ENCODE data around the gene PALM.

PALM gene

DNA sequence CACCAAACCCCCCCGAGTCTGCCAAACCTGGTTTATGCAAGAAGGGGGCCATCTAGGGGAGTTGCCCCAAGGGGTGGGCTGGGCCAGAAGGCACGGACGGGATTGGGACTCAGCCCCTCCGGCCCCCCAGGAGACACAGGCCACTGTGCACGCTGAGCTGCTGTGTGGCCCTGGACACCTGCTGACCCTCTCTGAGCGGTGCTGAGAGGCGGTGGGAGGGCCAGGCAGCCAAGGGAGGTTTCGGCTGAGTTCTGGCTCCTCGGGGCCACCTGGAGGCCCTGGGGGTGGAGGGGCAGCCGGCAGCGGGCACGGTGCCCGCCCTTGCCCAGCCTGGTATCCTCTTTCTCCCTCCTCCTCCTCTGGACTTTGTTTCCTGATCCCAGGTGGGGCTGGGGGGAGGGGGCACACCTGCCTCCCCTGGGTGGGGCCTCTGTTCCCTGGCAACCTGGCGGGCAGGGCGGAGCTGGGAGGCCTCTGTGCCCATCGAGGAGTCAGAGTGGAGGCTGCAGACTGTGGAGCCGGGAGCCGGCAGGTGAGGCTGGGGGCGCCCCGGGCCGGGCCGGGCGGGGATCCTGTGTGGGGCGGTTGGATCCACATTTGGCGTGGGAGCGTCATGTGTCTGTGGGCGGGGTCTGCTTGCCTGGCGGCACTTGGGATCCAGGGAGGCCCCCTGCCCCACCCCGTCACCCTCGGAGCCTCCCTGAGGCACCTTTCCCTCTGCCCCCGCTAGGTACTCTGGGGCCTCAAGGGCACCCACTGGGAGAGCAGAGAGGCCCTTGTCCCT is 42.1 kb downstream of the PALM start, which contains the start of gene MISP:
TSS of gene MISP (plus strand) at position 473 of the 784 bp plus-strand sequence. CDS start 5,835 bp downstream, outside the sequence.
- in situ Hi-C loops (cut with MboI; ENCODE audit: low sequenced_read_pairs): no loop called here

DNA sequence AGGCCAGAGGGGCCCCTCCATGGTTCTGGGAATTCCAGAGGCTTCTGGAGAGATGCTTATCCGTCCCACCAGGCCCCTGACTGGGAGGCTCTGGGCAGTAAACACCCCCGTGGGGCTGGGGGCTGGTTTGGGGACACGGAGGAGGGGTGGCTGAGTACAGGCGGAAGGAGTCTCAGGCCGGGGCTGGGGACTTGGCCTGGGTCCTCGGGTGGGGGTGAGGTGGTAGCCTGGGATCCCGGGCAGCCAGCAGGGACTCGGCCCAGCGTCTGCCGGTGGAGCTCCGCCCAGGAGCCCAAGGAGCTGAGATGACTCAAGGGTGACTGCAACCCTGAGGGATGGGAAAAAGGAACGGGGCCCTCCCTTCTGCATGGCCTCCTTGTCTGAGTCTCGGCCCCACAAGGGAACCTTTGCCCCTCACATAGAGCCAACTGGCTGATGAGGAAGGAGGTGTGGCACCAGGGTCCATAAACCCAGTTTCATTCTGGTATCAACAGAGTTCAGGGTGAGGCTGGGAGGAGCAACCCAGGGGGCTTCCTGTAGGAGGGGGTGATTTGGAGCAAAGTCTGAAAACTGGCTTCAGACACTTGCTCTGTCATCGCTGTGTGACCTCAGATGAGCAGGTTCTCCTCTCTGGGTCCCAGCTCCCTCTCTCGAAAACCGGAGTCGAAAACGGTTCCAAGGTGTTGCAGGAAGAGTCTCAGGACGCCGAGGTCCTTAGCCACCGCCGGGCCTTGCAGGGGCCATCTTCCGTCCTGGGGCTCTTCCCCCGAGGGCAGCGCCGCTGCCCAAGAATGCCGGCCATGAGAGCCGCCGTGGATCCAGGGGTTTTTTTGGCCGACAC is 43.0 kb downstream of the PALM start:
- in situ Hi-C loops (cut with MboI; ENCODE audit: low sequenced_read_pairs): no loop called here

DNA sequence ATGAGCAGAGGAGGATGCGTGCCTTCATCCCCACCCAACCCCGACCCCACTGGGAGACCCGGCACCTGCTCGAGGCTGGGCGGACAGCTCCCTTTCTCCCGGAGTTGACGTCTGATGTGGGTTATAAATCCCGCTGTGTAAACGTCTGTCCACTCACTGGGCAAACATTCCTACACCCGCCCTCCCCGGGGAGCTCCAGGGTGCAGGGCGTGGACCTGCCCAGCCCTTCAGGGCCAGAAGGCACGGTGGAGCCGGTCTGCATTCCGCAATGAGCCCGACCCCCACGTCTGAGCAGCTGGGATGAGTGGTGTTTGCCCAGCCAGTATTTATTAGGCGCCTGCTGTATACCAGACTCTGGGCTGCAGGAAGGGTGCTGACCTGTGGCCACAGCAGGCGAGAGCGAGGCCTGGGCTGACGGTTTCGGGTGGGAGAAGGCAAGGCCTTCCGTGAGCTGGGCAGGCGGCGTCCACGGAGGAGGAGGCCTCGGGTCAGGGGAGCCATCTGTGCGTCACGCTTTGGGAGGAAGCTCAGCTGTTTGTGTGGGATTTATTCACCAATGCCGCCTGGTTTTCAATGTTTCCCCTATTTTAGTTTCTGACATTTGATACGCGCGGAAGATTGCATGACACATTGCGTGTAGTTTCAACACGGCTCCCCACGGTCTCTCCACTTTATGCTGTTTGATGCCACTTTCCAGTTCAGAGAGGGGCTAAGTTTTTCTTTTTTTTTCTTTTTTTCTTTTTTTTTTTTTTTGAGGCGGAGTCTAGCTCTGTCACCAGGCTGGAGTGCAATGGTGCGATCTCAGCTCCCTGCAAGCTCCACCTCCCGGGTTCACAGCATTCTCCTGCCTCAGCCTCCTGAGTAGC is 44.1 kb downstream of the PALM start:
- in situ Hi-C loops (cut with MboI; ENCODE audit: low sequenced_read_pairs): no loop called here

DNA sequence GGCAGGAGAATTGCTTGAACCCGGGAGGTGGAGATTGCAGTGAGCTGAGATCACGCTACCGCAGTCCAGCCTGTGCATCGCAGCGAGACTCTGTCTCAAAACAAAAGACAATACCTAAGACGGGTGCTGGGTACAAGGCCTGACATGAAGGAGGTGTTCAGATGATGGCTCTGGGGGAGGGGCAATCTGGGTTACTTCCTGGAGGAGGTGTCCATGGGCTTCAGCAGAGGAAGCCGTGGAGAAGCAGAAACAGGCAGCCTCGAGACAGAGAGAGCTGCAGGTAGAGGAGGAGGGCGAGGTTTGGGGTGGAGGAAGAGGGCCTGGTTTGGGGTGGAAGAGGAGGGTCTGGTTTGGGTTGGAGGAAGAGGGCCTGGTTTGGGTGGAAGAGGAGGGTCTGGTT is 45.8 kb downstream of the PALM start:
- in situ Hi-C loops (cut with MboI; ENCODE audit: low sequenced_read_pairs): no loop called here

DNA sequence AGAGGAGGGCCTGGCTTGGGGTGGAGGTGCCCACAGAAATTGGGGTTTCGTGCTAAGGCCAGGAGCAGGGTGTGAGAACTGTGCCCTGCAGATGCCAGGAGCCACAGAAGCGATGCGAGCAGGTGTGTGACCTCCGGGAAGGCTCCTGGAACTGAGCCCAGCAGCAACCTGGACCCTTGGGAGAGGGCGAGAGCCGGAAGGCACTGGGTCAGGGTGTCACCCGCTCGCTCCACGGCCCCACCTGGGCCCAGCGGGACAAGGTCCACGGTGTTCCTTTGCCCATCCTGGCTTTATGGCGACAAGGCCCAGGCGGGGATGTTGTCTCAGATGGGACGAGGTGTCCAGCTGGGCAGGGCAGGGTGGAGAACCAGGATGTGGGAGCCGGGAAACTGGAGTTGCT is 46.3 kb downstream of the PALM start:
- in situ Hi-C loops (cut with MboI; ENCODE audit: low sequenced_read_pairs): no loop called here

DNA sequence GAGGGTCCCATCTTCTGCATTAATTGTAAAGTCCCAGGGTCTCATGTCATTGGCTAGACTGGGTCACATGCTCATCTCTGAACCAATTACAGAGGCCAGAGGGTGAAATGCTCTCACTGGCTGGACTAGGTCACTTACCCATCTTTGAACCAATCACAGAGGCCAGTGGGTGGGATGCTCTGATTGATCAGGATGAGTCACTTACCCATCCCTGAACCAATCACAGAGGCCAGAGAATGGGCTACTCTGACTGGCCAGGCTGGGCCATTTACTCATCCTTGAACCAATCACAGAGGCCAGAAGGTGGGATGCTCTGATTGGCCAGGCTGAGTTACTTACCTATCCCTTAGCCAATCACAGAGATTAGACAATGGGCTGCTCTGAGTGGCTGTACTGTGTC is 47.5 kb downstream of the PALM start:
- in situ Hi-C loops (cut with MboI; ENCODE audit: low sequenced_read_pairs): no loop called here

DNA sequence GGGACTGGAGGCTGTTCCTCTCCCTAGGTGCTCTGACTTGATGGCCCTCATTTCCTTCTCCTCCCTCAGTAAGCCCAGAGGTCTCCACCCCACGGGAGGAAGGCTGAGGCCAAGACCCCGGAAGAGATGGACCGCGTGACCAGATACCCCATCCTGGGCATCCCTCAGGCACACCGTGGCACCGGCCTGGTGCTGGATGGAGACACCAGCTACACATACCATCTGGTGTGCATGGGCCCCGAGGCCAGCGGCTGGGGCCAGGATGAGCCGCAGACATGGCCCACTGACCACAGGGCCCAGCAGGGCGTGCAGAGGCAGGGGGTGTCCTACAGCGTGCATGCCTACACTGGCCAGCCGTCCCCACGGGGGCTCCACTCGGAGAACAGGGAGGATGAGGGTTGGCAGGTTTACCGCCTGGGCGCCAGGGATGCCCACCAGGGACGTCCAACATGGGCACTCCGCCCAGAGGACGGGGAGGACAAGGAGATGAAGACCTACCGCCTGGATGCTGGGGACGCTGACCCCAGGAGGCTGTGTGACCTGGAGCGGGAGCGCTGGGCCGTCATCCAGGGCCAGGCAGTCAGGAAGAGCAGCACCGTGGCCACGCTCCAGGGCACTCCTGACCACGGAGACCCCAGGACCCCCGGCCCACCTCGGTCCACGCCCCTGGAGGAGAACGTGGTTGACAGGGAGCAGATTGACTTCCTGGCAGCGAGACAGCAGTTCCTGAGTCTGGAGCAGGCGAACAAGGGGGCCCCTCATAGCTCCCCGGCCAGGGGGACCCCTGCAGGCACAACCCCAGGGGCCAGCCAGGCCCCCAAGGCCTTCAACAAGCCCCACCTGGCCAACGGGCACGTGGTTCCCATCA is 48.3 kb downstream of the PALM start:
- in situ Hi-C loops (cut with MboI; ENCODE audit: low sequenced_read_pairs): no loop called here

DNA sequence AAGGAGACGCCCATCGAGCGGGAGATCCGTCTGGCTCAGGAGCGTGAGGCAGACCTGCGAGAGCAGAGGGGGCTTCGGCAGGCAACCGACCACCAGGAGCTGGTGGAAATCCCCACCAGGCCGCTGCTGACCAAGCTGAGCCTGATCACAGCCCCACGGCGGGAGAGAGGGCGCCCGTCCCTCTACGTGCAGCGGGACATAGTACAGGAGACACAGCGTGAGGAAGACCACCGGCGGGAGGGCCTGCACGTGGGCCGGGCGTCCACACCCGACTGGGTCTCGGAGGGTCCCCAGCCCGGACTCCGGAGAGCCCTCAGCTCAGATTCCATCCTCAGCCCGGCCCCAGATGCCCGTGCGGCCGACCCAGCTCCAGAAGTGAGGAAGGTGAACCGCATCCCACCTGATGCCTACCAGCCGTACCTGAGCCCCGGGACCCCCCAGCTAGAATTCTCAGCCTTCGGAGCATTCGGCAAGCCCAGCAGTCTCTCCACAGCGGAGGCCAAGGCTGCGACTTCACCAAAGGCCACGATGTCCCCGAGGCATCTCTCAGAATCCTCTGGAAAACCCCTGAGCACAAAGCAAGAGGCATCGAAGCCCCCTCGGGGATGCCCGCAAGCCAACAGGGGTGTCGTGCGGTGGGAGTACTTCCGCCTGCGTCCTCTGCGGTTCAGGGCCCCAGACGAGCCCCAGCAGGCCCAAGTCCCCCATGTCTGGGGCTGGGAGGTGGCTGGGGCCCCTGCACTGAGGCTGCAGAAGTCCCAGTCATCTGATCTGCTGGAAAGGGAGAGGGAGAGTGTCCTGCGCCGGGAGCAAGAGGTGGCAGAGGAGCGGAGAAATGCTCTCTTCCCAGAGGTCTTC is 49.3 kb downstream of the PALM start:
- in situ Hi-C loops (cut with MboI; ENCODE audit: low sequenced_read_pairs): no loop called here

DNA sequence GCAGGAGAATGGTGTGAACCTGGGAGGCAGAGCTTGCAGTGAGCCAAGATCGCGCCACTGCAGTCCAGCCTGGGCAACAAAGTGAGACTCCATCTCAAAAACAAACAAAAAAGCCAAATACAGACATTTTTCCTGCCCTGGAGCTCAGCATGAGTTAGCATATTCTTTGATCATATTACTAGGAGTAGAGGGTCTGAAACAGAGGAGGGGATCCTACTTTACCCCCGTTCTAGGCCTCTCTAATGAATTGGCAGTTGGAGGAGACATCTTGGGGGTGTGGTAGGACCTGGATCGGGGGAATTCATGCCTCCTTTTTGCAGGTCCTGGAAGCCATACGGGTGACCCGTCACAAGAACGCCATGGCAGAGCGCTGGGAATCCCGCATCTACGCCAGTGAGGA is 54.4 kb downstream of the PALM start:
- in situ Hi-C loops (cut with MboI; ENCODE audit: low sequenced_read_pairs): no loop called here

DNA sequence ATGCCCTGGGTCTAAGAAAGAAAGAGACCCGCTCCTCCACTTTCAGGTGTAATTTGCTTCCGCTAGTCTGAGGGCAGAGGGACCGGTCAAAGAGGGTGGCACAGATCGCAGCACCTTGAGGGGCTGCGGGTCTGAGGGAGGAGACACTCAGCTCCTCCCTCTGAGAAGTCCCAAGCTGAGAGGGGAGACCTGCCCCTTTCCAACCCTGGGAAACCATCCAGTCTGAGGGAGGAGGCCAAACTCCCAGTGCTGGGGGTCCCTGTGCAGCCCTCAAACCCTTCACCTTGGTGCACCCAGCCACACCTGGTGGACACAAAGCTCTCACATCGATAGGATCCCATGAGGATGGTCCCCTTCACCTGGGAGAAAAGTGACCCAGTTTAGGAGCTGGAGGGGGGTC is 55.1 kb downstream of the PALM start:
- in situ Hi-C loops (cut with MboI; ENCODE audit: low sequenced_read_pairs): no loop called here

DNA sequence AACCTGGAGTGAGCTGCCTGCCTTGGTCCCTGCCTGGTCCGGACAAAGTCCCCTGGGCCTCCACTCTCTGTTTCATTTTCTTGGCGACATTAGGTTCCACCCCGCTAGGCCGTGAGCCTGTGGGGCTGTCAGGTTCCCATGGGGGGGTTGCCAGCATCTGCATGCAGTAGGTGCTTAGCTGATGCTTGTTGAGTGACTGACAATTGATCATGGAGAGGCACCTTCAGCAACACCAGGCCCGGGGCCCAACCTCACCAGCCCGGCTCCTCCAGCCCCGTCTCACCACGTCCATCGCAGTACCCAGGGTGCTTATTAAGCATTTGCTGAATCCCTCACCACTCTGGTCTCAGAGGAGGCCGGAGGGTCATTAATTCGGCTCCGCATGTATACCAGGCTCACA is 55.6 kb downstream of the PALM start:
- in situ Hi-C loops (cut with MboI; ENCODE audit: low sequenced_read_pairs): no loop called here

DNA sequence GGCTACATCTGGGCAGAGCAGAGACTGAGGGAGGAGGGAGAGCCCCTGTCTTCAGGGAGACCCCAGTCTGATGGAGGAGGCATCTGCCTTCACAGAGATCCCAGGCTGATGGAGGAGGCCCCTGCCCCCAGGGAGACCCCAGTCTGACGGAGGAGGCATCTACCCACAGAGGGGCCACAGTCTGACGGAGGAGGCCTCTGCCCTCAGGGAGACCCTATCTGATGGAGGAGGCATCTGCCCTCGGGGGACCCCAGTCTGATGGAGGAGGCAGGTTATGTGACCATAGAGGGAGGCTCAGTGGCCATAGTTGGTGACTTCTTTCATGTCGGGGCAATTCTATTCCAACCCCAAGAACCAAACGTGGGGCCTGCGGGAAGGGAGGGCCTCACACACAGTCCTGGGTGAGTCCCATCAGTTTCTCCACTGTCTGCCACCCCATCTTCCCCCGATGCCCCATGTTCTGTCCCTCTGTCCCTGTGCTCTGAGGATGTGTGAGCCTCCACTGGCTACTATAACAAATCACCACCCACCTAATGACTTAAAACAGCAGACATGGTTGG is 56.5 kb downstream of the PALM start:
- in situ Hi-C loops (cut with MboI; ENCODE audit: low sequenced_read_pairs): no loop called here

DNA sequence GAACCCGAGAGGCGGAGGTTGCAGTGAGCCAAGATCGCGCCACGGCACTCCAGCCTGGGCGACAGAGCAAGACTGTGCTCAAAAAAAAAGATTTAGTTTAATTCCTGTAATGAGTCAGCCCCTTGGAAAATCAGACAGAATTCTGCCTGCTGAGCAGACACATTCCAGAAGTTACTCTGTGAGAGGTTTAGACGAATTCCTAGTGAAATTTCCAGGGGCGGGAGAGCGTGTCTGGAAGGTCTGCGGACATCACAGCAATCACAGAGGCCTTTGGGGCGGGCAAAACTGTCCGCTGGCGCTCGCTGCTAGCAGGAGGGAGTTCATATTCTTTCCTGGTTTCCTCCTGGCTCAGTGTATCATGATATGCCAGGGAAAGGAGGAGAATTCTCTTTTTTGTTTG is 59.7 kb downstream of the PALM start:
- in situ Hi-C loops (cut with MboI; ENCODE audit: low sequenced_read_pairs): no loop called here

DNA sequence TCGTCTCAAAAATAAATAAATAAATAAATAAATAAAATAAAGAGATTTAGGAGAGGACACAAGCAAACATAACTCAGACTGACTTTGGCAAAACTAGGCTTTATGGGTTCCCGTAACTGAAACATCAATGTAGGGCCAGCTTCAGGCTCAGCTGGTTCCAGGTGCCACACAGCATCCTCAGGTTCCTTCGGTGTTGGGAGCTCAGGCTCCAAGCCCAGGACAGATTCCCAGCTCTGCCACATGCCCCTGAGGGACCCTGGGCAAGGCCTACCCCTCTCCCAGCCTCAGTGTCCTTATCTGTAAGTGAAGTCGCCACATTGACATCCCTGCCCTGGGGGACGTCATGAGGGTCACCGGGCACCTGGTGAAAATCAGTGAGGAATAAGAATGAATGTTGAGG is 60.9 kb downstream of the PALM start:
- in situ Hi-C loops (cut with MboI; ENCODE audit: low sequenced_read_pairs): loop anchor here (5.0 to 10.0 kb wide), 2 partner anchors 153 to 215 kb away; partner anchors contain the start of gene WDR18

DNA sequence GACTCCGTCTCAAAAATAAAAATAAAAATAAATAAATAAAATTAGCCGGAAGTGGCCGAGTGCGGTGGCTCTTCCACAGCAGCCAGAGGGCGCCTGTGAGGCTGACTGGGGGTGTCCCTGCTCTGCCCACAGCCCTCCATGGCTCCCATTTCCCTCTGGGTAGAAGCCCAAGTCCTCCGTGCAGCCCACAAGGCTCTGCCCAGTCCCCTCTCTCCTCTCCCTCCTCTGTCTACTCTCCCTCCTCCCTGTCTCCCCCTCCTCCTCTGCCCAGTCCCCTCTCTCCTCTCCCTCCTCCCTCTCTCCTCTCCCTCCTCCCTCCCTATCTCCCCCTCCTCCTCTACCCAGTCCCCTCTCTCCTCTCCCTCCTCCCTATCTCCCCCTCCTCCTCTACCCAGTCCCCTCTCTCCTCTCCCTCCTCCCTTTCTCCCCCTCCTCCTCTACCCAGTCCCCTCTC is 62.6 kb downstream of the PALM start:
- in situ Hi-C loops (cut with MboI; ENCODE audit: low sequenced_read_pairs): loop anchor here (5.0 to 10.0 kb wide), 2 partner anchors 151 to 213 kb away; partner anchors contain the start of gene WDR18

DNA sequence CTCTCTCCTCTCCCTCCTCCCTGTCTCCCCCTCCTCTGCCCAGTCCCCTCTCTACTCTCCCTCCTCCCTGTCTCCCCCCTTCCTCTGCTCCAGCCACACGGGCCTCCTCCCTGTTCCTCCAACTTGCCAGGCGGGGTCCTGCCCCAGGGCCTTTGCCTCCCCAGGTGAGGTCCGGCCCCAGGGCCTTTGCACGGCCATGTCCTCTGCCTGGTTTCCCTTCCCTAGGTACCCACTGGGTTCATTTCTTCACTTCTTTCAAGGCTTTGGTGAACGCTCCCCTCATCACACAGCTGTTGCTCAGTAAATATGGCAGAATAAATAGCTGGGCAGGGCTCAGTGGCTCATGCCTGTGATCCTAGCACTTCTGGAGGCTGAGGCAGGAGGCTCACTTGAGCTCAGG is 63.3 kb downstream of the PALM start:
- in situ Hi-C loops (cut with MboI; ENCODE audit: low sequenced_read_pairs): loop anchor here (5.0 to 10.0 kb wide), 2 partner anchors 150 to 213 kb away; partner anchors contain the start of gene WDR18

DNA sequence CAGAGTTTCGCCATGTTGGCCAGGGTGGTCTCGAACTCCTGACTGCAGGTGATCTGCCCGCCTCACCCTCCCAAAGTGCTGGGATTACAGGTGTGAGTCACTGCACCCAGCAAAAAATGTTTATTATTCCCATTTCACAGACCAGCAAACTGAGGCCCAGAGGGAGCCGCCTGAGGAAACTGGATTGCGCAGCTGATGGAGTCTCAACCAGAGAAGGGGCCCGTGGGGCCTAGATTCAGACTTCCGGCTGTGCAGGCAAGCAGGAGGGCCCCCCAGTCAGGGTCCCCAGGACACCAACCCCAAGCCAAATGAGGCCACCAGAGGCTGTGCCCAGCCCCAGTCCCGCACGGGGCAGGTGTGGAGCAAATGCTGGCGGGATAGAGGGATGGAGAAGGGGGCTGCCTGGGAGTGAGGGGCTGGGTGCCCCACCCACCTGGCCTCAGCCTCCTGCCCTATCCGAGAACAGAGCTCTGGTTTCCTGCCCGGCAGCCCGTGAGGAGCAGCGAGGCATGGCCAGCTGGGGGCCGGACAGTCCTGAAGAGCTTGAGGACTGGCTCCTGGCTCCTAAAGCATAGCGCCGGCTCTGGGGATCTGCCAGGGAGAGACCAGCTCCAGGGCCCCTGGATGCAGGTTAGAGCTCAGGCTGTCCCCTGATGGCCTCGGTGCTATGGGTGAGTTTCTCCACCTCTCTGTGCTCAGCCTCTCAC is 64.1 kb downstream of the PALM start:
- in situ Hi-C loops (cut with MboI; ENCODE audit: low sequenced_read_pairs): loop anchor here (5.0 to 10.0 kb wide), 2 partner anchors 149 to 212 kb away; partner anchors contain the start of gene WDR18

DNA sequence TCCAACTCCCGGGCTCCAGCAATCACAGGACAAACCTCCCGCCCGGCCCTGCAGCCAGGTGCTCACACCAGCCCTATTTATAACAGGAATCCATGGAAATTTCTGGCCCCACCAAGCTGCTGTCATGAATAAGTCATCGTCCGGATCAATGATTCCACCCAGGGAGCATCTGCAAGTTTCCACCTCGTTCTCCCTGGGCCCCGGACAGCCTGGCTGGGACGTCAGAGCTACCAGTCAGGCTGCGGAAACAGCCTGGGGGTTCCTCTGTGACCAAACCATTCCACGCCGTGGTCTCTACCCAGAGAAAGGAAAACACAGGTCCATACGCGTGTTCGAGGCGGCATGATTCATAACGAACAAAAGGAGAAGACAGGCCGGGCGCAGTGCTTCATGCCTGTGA is 67.8 kb downstream of the PALM start:
- in situ Hi-C loops (cut with MboI; ENCODE audit: low sequenced_read_pairs): loop anchor here (10.0 kb wide), 1 partner anchor 208 kb away; the partner anchor contains the start of gene WDR18

Data from HL-60/S4 (cell line).